Tibial nerve (tissue), 4 donors: Measurements from ENCODE around the gene SERPING1. TPM values are rescaled to one million over a fixed set of nuclear protein-coding genes. Genes with fewer than 3 reads are reported as not detected.

Source experiments
- DNase-seq, 2 donors: peaks; one replicate each; pipeline ENCODE4 v3.0.0-alpha.2; 2019; ENCODE audit warnings: low spot score in 2 of 2
- H3K27ac ChIP-seq, 4 donors: fragments of 200-600 bp; sonication (generic) in 3 of 4; one replicate each; pipeline ENCODE4 v1.5.1; 2017 to 2019; ENCODE audit warnings: mild to moderate bottlenecking in 1 of 4
- H3K27me3 ChIP-seq, 2 donors: fragments of 200-600 bp; sonication (generic) in 1 of 2; one replicate each; pipeline versions ENCODE4 v1.5.1 to v1.6.0; 2017 to 2019
- H3K36me3 ChIP-seq, 3 donors: fragments of 200-600 bp; sonication (generic); one replicate each; pipeline ENCODE4 v1.5.1; 2018 to 2019
- H3K4me1 ChIP-seq, 4 donors: fragments of 200-600 bp; sonication (generic) in 3 of 4; one replicate each; pipeline ENCODE4 v1.5.1; 2017 to 2019
- H3K4me3 ChIP-seq, 4 donors: fragments of 200-600 bp; sonication (generic) in 3 of 4; one replicate each; pipeline ENCODE4 v1.5.1; 2017 to 2019; ENCODE audit warnings: mild to moderate bottlenecking in 1 of 4, moderate library complexity in 1 of 4
- H3K9me3 ChIP-seq, 4 donors: fragments of 200-600 bp; sonication (generic) in 3 of 4; one replicate each; pipeline ENCODE4 v1.5.1; 2017 to 2019
- CTCF ChIP-seq, 5 experiments: fragments of 200-600 bp in 3 of 5; fragments of 450-650 bp in 2 of 5; sonication (generic) in 3 of 5; IDR thresholded peaks; one replicate each; pipeline ENCODE4 v1.5.1; 2016 to 2019; ENCODE audit warnings: antibody characterized with exemption in 5 of 5, mild to moderate bottlenecking in 3 of 5, moderate library complexity in 2 of 5
- EP300 ChIP-seq, 2 donors: sonication (generic); formaldehyde crosslinking; IDR thresholded peaks; one replicate each; pipeline ENCODE4 v1.6.1; 2017; ENCODE audit warnings: antibody characterized with exemption in 2 of 2, mild to moderate bottlenecking in 1 of 2
- POLR2A ChIP-seq, 2 donors: fragments of 450-650 bp; IDR thresholded peaks; one replicate each; pipeline ENCODE4 v1.6.1; 2017; ENCODE audit warnings: antibody characterized with exemption in 2 of 2, mild to moderate bottlenecking in 2 of 2, moderate library complexity in 2 of 2
- WGBS, 2 donors: methylation state at CpG; one replicate each; pipeline ENCODE4 v1.1.5; 2018; 5-methylcytosine and 5-hydroxymethylcytosine counted together
- total RNA-seq, 4 donors: library from RNA; depleted of rRNA; stranded (reverse); fragments of >200 nt; gene quantifications; one replicate each; pipeline ENCODE4 v1.1.0, GENCODE V29; 2016

The SERPING1 gene
- total RNA-seq, 4 donors from 2014 or later = 508 to 826 (median 607) TPM

- no peak for TF ChIP-seq EP300 (IDR thresholded peaks at IDR 0.05)
- no peak for TF ChIP-seq POLR2A (IDR thresholded peaks at IDR 0.05)
- no peak for TF ChIP-seq CTCF (IDR thresholded peaks at IDR 0.05)
- DNase-seq = no peak
- peaks cover 0 to 8% (median 0%) of the 10 kb centered on the region in 4 donors for H3K9me3 ChIP-seq
- 73 to 86% methylated on average over 1 of the region's 1 CpG for WGBS, 2 donors
- H3K27me3 ChIP-seq = no peaks in the 10 kb centered on the region
- H3K27ac ChIP-seq = no peak overlapping the region
- peaks cover 0 to 92% (median 0%) of the 10 kb centered on the region in 3 donors for H3K36me3 ChIP-seq
- H3K4me3 ChIP-seq = no peak overlapping the region
- H3K4me1 ChIP-seq = no peaks in the 10 kb centered on the region
These were observed 17.8 kb downstream of the SERPING1 start for GRCh38 chr11:57615308-57615707.

DNA sequence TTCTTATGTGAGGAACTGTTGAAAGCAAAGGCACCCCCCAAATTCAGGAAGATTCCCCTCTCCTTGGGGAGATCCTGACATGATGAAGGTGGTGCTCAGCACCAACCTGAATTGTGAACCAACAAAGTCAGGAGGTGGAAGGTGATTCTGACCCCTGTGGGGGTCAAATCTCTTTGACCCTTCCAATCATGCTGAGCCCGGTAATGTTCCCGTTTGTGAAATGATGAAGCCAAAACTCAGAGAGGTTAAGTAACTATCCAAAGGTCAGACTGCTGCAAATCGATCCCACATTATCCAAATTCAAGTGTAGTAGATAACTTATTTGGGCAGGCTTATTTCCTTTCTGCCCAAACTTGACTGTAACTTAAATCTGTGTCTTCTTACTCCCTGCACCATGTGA lies 19.1 kb downstream of the SERPING1 start:
- no peak for TF ChIP-seq EP300 (IDR thresholded peaks at IDR 0.05)
- TF ChIP-seq CTCF (IDR thresholded peaks at IDR 0.05) = no peak
- no peak for TF ChIP-seq POLR2A (IDR thresholded peaks at IDR 0.05)
- Histone ChIP-seq H3K27ac (no peak overlapping the region), H3K4me3 (no peak overlapping the region), H3K36me3 (peaks cover 0 to 87% (median 0%) of the 10 kb centered on the region in 3 donors), H3K4me1 (no peaks in the 10 kb centered on the region), H3K9me3 (peaks cover 0 to 8% (median 0%) of the 10 kb centered on the region in 4 donors), H3K27me3 (no peaks in the 10 kb centered on the region)
- 46 to 57% methylated on average over 3 of the region's 3 CpGs for WGBS, 2 donors
- DNase-seq = no peak

- WGBS, 2 donors = 85 to 88% methylated on average over 2 of the region's 2 CpGs
- TF ChIP-seq POLR2A (IDR thresholded peaks at IDR 0.05) = no peak
- no peak for TF ChIP-seq EP300 (IDR thresholded peaks at IDR 0.05)
- no peak for TF ChIP-seq CTCF (IDR thresholded peaks at IDR 0.05)
- no peak overlapping the region for H3K27ac ChIP-seq
- peaks cover 0 to 8% (median 0%) of the 10 kb centered on the region in 4 donors for H3K9me3 ChIP-seq
- peaks cover 0 to 80% (median 0%) of the 10 kb centered on the region in 3 donors for H3K36me3 ChIP-seq
- no peak for DNase-seq
- H3K4me1 ChIP-seq = no peaks in the 10 kb centered on the region
- H3K4me3 ChIP-seq = no peak overlapping the region
- no peaks in the 10 kb centered on the region for H3K27me3 ChIP-seq
These were observed 21.0 kb downstream of the SERPING1 start for GRCh38 chr11:57618438-57618837.

GRCh38 chr11:57619331-57619730 lies 21.8 kb downstream of the SERPING1 start:
- no peak for TF ChIP-seq POLR2A (IDR thresholded peaks at IDR 0.05)
- no peak for TF ChIP-seq EP300 (IDR thresholded peaks at IDR 0.05)
- TF ChIP-seq CTCF (IDR thresholded peaks at IDR 0.05) = no peak
- WGBS, 2 donors = 89 to 92% methylated on average over 2 of the region's 2 CpGs
- peaks cover 0 to 8% (median 0%) of the 10 kb centered on the region in 4 donors for H3K9me3 ChIP-seq
- no peak overlapping the region for H3K4me3 ChIP-seq
- no peak overlapping the region for H3K27ac ChIP-seq
- no peaks in the 10 kb centered on the region for H3K4me1 ChIP-seq
- no peaks in the 10 kb centered on the region for H3K27me3 ChIP-seq
- DNase-seq = no peak
- H3K36me3 ChIP-seq = peaks cover 0 to 71% (median 0%) of the 10 kb centered on the region in 3 donors

GRCh38 chr11:57620467-57620866 lies 23.0 kb downstream of the SERPING1 start:
- TF ChIP-seq CTCF (IDR thresholded peaks at IDR 0.05) (no peak), POLR2A (IDR thresholded peaks at IDR 0.05) (no peak), EP300 (IDR thresholded peaks at IDR 0.05) (no peak)
- Histone ChIP-seq H3K4me1 (no peaks in the 10 kb centered on the region), H3K9me3 (peaks cover 0 to 8% (median 0%) of the 10 kb centered on the region in 4 donors), H3K27ac (no peak overlapping the region), H3K4me3 (no peak overlapping the region), H3K27me3 (no peaks in the 10 kb centered on the region), H3K36me3 (peaks cover 0 to 60% (median 0%) of the 10 kb centered on the region in 3 donors)
- no peak for DNase-seq
